ENCODE measurements around the gene GHRL. TPM values are rescaled to one million over a fixed set of nuclear protein-coding genes. Genes with fewer than 3 reads are reported as not detected.
A peak's percentile ranks its signal among the peaks of the same experiment; 100 is the strongest.
"Not testable (repeated sequence)": the region's sequence is repeated elsewhere in the genome, so short reads cannot be mapped to it uniquely, and the experiment has no call there.

The GHRL gene
- total and polyA plus RNA-seq, 7 donors = 0.16 to 0.88 (median 0.18) TPM; not detected in 4

DNA sequence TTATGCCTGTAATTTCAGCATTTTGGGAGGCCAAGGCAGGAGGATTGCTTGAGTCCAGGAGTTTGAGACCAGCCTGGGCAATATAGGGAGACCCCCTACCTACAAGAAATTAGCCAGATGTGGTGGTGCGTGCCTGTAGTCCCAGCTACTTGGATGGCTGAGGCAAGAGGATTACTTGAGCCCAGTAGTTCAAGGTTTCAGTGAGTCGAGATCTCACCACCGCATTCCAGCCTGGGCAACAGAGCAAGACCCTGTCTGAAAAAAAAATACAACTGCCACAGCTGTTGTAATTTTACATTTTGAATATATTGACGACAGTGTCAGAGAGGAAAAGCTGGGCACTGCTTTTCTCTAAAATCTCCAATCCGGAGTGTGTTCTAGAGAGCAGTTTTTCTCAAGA, 23.3 kb downstream of the GHRL start:
- Histone ChIP-seq H3K27ac (peak overlapping the region; percentile 75), H3K9me3 (no peaks in the 10 kb centered on the region), H3K4me1 (peaks cover 23% of the 10 kb centered on the region), H3K4me3 (no peak overlapping the region), H3K27me3 (ENCODE audit: insufficient read depth in 3 of 3, low read length in 2 of 3) (no peaks in the 10 kb centered on the region), H3K36me3 (ENCODE audit: insufficient read depth in 1 of 2, low read depth in 1 of 2) (peaks cover 2 to 32% of the 10 kb centered on the region in 2 donors)
- WGBS, 3 donors = 79 to 94% (median 92%) methylated on average over 5 of the region's 5 CpGs
- no peak for DNase-seq
- TF ChIP-seq, protein P1, sequence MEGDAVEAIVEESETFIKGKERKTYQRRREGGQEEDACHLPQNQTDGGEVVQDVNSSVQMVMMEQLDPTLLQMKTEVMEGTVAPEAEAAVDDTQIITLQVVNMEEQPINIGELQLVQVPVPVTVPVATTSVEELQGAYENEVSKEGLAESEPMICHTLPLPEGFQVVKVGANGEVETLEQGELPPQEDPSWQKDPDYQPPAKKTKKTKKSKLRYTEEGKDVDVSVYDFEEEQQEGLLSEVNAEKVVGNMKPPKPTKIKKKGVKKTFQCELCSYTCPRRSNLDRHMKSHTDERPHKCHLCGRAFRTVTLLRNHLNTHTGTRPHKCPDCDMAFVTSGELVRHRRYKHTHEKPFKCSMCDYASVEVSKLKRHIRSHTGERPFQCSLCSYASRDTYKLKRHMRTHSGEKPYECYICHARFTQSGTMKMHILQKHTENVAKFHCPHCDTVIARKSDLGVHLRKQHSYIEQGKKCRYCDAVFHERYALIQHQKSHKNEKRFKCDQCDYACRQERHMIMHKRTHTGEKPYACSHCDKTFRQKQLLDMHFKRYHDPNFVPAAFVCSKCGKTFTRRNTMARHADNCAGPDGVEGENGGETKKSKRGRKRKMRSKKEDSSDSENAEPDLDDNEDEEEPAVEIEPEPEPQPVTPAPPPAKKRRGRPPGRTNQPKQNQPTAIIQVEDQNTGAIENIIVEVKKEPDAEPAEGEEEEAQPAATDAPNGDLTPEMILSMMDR (IDR thresholded peaks at IDR 0.05) = no peak
- intact Hi-C loops (cut with DNase I) = no loop called here
- ATAC-seq = no peak

DNA sequence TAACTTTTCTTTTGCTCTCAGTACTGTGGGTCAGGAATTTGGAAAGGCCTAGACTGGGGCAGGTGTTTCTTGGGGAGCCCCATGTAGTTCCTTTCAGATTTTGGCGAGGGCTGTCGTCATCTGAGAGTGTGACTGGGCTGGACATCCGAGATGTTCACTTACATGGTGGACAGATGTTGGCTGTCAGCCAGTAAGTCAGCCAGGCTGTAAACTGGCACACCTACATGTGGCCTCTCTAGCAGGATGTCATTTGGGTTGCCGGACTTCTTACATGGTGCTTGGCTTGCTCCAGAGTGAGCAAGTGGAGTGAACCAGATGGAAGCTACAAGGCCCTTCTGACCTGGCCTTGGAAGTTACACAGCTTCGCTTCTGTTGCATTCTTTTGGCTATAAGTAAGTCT, 23.8 kb downstream of the GHRL start:
- intact Hi-C loops (cut with DNase I) = no loop called here
- 37 to 55% (median 39%) methylated on average over 5 of the region's 5 CpGs for WGBS, 3 donors
- Histone ChIP-seq H3K27ac (peak overlapping the region; percentile 75), H3K4me3 (no peak overlapping the region), H3K9me3 (no peaks in the 10 kb centered on the region), H3K4me1 (peaks cover 18% of the 10 kb centered on the region), H3K27me3 (ENCODE audit: insufficient read depth in 3 of 3, low read length in 2 of 3) (no peaks in the 10 kb centered on the region), H3K36me3 (ENCODE audit: insufficient read depth in 1 of 2, low read depth in 1 of 2) (peaks cover 2 to 32% of the 10 kb centered on the region in 2 donors)
- DNase-seq = peak; percentile 23 to 71
- TF ChIP-seq, protein P1 (IDR thresholded peaks at IDR 0.05) = no peak
- ATAC-seq = peak; percentile 86 to 94 (median 88)

DNA sequence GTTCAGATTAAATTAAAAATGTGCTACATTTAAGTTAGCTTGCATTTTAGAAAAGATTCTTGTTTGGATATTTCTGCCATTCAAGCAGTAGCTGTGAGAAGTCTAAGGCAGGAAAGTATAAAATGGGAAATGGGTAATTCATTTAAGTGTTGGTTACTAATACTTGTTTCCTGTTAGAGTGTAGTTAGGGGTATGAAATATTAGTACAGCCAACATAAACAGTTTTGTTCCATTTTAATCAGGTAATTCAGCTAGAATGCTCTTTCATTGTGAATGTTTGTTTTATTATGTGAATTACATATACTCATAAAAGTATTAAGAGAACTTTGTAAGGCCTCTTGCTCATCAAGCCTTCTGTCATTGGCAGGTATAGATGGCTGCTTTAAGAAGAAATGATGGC, 24.6 kb downstream of the GHRL start:
- H3K27ac ChIP-seq = peak overlapping the region; percentile 75
- DNase-seq (no peak), ATAC-seq (no peak)
- no peaks in the 10 kb centered on the region for H3K9me3 ChIP-seq
- intact Hi-C loops (cut with DNase I) = no loop called here
- H3K4me3 ChIP-seq = no peak overlapping the region
- H3K4me1 ChIP-seq = peaks cover 10% of the 10 kb centered on the region
- H3K27me3 ChIP-seq (ENCODE audit: insufficient read depth in 3 of 3, low read length in 2 of 3) = no peaks in the 10 kb centered on the region
- peaks cover 2 to 32% of the 10 kb centered on the region in 2 donors for H3K36me3 ChIP-seq (ENCODE audit: insufficient read depth in 1 of 2, low read depth in 1 of 2)
- TF ChIP-seq, protein P1 (IDR thresholded peaks at IDR 0.05) = no peak

DNA sequence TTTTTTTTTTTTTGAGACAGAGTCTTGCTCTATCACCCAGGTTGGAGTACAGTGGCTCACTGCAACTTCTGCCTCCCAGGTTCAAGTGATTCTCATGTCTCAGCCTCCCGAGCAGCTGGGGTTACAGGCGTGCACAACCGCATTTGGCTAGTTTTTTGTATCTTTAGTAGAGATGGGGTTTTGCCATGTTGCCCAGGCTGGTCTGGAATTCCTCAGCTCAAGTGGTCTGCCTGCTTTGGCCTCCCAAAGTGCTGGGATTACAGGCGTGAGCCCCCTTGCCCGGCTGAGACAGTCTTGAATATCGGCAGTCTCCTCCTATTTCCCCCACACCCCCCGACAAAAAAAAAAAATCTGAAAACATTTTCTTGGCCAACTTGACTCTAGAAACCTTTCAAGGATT, 25.8 kb downstream of the GHRL start:
- H3K4me1 ChIP-seq; DNase-seq; H3K27me3 ChIP-seq (ENCODE audit: insufficient read depth in 3 of 3, low read length in 2 of 3); intact Hi-C loops (cut with DNase I); H3K9me3 ChIP-seq; H3K4me3 ChIP-seq; H3K27ac ChIP-seq; ATAC-seq: not testable (repeated sequence)
- WGBS, 3 donors = 80 to 92% (median 82%) methylated on average over 7 of the region's 7 CpGs
- H3K36me3 ChIP-seq (ENCODE audit: insufficient read depth in 1 of 2, low read depth in 1 of 2) = peaks cover 2 to 37% of the 10 kb centered on the region in 2 donors

DNA sequence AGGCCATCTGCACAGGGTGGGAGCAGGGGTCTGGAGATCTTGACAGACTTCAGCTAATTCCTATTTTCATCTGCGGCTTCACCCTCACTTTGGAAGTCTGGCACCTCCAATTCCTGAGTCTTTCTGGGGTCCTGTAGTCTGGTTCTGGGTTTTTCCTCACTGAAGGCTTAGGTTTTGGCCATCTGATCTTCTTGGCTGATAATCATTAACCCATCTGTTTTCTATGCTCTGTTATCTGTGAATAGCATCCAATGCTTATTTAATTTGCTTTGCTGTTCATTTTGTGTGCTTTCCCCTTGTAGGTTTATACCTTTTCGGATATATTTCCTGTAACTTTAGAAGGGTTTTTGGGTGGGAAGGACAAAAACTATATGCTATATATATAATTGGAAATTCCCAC, 26.9 kb downstream of the GHRL start:
- Histone ChIP-seq H3K27ac (no peak overlapping the region), H3K36me3 (ENCODE audit: insufficient read depth in 1 of 2, low read depth in 1 of 2) (peaks cover 3 to 39% of the 10 kb centered on the region in 2 donors), H3K9me3 (no peaks in the 10 kb centered on the region), H3K4me1 (peaks cover 7% of the 10 kb centered on the region), H3K4me3 (no peak overlapping the region), H3K27me3 (ENCODE audit: insufficient read depth in 3 of 3, low read length in 2 of 3) (no peaks in the 10 kb centered on the region)
- intact Hi-C loops (cut with DNase I) = no loop called here
- TF ChIP-seq, protein P1 (IDR thresholded peaks at IDR 0.05) = no peak
- ATAC-seq (no peak), DNase-seq (no peak)
- 95 to 98% (median 97%) methylated on average over 2 of the region's 2 CpGs for WGBS, 3 donors
